PC-3 (cell line): ENCODE measurements around the gene EXOC4.

ENCODE experiments used
- EZH2 ChIP-seq: fragments of 300-600 bp; sonication (generic); IDR thresholded peaks from one replicate; pipeline ENCODE4 v1.6.1; 2017; ENCODE audit warnings: antibody characterized with exemption, mild to moderate bottlenecking, low read length; ENCODE audit not compliant: unreplicated experiment
- TF ChIP-seq, protein P1 (sequence below): fragments of 300-600 bp; sonication (generic); conservative IDR thresholded peaks from 2 replicates; pipeline ENCODE4 v1.5.1; 2017; ENCODE audit warnings: antibody characterized with exemption, low read depth, mild to moderate bottlenecking, low read length

DNA sequence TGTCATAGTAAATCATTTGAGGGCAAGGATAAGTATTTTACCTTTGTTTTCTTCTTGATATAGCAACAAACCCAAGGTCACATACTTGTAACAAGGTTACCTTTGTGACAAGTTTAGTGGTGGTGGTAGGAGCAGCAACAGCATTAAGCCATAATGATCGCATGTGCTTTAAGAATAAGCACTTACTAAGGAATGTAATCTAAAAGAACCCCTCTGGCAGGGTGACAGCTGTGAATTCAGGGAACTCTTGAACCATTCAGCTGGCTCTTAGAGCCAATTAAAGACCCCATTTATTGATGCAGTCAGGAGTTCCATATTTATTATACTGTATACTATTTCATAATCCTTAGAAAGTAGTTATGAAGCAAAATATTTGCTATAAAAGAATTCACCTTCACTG is 370.8 kb downstream of the EXOC4 start:
- no peak for TF ChIP-seq EZH2
- TF ChIP-seq, protein P1, sequence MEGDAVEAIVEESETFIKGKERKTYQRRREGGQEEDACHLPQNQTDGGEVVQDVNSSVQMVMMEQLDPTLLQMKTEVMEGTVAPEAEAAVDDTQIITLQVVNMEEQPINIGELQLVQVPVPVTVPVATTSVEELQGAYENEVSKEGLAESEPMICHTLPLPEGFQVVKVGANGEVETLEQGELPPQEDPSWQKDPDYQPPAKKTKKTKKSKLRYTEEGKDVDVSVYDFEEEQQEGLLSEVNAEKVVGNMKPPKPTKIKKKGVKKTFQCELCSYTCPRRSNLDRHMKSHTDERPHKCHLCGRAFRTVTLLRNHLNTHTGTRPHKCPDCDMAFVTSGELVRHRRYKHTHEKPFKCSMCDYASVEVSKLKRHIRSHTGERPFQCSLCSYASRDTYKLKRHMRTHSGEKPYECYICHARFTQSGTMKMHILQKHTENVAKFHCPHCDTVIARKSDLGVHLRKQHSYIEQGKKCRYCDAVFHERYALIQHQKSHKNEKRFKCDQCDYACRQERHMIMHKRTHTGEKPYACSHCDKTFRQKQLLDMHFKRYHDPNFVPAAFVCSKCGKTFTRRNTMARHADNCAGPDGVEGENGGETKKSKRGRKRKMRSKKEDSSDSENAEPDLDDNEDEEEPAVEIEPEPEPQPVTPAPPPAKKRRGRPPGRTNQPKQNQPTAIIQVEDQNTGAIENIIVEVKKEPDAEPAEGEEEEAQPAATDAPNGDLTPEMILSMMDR: no peak
